Liver (tissue), 9 donors: ENCODE data around the gene ADARB1. TPM values are rescaled to one million over a fixed set of nuclear protein-coding genes. Genes with fewer than 3 reads are reported as not detected.

Experiments
- DNase-seq: peaks from one replicate; pipeline ENCODE4 v3.0.0-alpha.2; 2017; ENCODE audit warnings: low spot score
- H3K27ac ChIP-seq, 2 donors: one replicate each; pipeline ENCODE4 v1.7.0; 2013; ENCODE audit warnings: inconsistent platforms in 2 of 2, low read length in 2 of 2, control low read depth in 1 of 2, low read depth in 1 of 2, mild to moderate bottlenecking in 1 of 2
- H3K27me3 ChIP-seq, 4 donors: one replicate each; pipeline versions ENCODE4 v1.6.1 to v1.7.0; 2013; ENCODE audit warnings: low read length in 3 of 4, inconsistent platforms in 1 of 4, mild to moderate bottlenecking in 1 of 4, moderate library complexity in 1 of 4; ENCODE audit not compliant: control insufficient read depth in 4 of 4, insufficient read depth in 4 of 4
- H3K36me3 ChIP-seq, 4 donors: one replicate each; pipeline versions ENCODE4 v1.6.1 to v1.7.0; 2013; ENCODE audit warnings: low read length in 3 of 4, mild to moderate bottlenecking in 3 of 4, low read depth in 1 of 4, moderate library complexity in 1 of 4; ENCODE audit not compliant: control insufficient read depth in 4 of 4, insufficient read depth in 3 of 4
- H3K4me1 ChIP-seq, 4 donors: one replicate each; pipeline versions ENCODE4 v1.6.1 to v1.7.0; 2013; ENCODE audit warnings: low read length in 3 of 4, mild to moderate bottlenecking in 3 of 4, moderate library complexity in 1 of 4; ENCODE audit not compliant: control insufficient read depth in 4 of 4, insufficient read depth in 4 of 4
- H3K4me3 ChIP-seq, 3 donors: one replicate each; pipeline versions ENCODE4 v1.6.1 to v1.7.0; 2013; ENCODE audit warnings: low read length in 3 of 3, control low read depth in 1 of 3, low read depth in 1 of 3, mild to moderate bottlenecking in 1 of 3
- H3K9ac ChIP-seq, 2 donors: one replicate each; pipeline ENCODE4 v1.7.0; 2013; ENCODE audit warnings: low read length in 2 of 2, mild to moderate bottlenecking in 2 of 2, moderate library complexity in 2 of 2, control low read depth in 1 of 2, low read depth in 1 of 2
- H3K9me3 ChIP-seq, 4 donors: one replicate each; pipeline versions ENCODE4 v1.6.1 to v1.7.0; 2013; ENCODE audit warnings: low read length in 3 of 4; ENCODE audit not compliant: control insufficient read depth in 4 of 4
- CTCF ChIP-seq: fragments of 150-350 bp; IDR thresholded peaks from 2 replicates; pipeline ENCODE4 v1.5.1; 2017; ENCODE audit warnings: improper control_type of control experiment, low read depth, low read length; ENCODE audit not compliant: missing input control
- GABPA ChIP-seq, 2 donors: IDR thresholded peaks in 1 of 2; conservative IDR thresholded peaks in 1 of 2; 2 replicates each; pipeline ENCODE4 v1.6.1; 2016; ENCODE audit warnings: antibody characterized with exemption in 2 of 2, mild to moderate bottlenecking in 1 of 2, moderate library complexity in 1 of 2
- MAX ChIP-seq: IDR thresholded peaks from 2 replicates; pipeline ENCODE4 v1.6.1; 2016; ENCODE audit warnings: antibody characterized with exemption
- NR2F2 ChIP-seq: IDR thresholded peaks from 2 replicates; pipeline ENCODE4 v1.6.1; 2016; ENCODE audit warnings: antibody characterized with exemption
- RAD21 ChIP-seq, 2 donors: IDR thresholded peaks; 2 replicates each; pipeline ENCODE4 v1.6.1; 2016; ENCODE audit warnings: antibody characterized with exemption in 2 of 2, mild to moderate bottlenecking in 2 of 2
- REST ChIP-seq: IDR thresholded peaks from 2 replicates; pipeline ENCODE4 v1.6.1; 2016; ENCODE audit warnings: antibody characterized with exemption, mild to moderate bottlenecking
- ZBTB33 ChIP-seq: IDR thresholded peaks from 2 replicates; pipeline ENCODE4 v1.6.1; 2016; ENCODE audit warnings: antibody characterized with exemption
- WGBS: extraction: QIAGEN DNeasy Blood & Tissue Kit; methylation state at CpG from one replicate; pipeline ENCODE4 v1.1.7; 2013; 5-methylcytosine and 5-hydroxymethylcytosine counted together
- polyA plus RNA-seq, 2 donors: library from polyadenylated mRNA; stranded (reverse) in 1 of 2; unstranded in 1 of 2; fragments of 200-250 nt in 1 of 2; fragments of >200 nt in 1 of 2; fragmentation: Nextera tagmentation in 1 of 2; extraction: Ambion mirVana in 1 of 2; gene quantifications; one replicate each; pipeline versions ENCODE4 v1.2.1 to v1.2.3, GENCODE V29; 2013 to 2015
- total RNA-seq, 2 donors: library from RNA; depleted of rRNA; stranded (reverse); fragments of >200 nt; gene quantifications; one replicate each; pipeline ENCODE4 v1.2.3, GENCODE V29; 2014
- donor health status: healthy.
- donor health status: healthy.
- donor health status: healthy.
- donor health status: healthy.
- donor health status: healthy.

The ADARB1 gene
- total and polyA plus RNA-seq, 4 donors: 1.6 to 7.8 (median 2.9) TPM

GRCh38 chr21:45029298-45029947 is 45.0 kb upstream of the ADARB1 start:
- no peak for TF ChIP-seq CTCF
- no peak for TF ChIP-seq NR2F2
- WGBS: 89% methylated on average over 14 of the region's 14 CpGs
- Histone ChIP-seq H3K27me3 (no peaks in the 10 kb centered on the region), H3K9ac (no peak overlapping the region), H3K27ac (no peak overlapping the region), H3K9me3 (no peaks in the 10 kb centered on the region), H3K4me1 (peaks cover 2 to 13% (median 5%) of the 10 kb centered on the region in 4 donors), H3K36me3 (no peaks in the 10 kb centered on the region), H3K4me3 (no peak overlapping the region)
- no peak for DNase-seq

- H3K9ac ChIP-seq: no peak overlapping the region
- H3K4me3 ChIP-seq: no peak overlapping the region
- 73% methylated on average over 26 of the region's 26 CpGs for WGBS
Observed at GRCh38 chr21:45029948-45030681, 44.3 kb upstream of the ADARB1 start.

More at GRCh38 chr21:45029948-45030681, 44.3 kb upstream of the ADARB1 start:
- H3K9me3 ChIP-seq: no peaks in the 10 kb centered on the region
- no peaks in the 10 kb centered on the region for H3K27me3 ChIP-seq
- H3K36me3 ChIP-seq: no peaks in the 10 kb centered on the region
- H3K4me1 ChIP-seq: peaks cover 2 to 13% (median 5%) of the 10 kb centered on the region in 4 donors
- TF ChIP-seq MAX (no peak), RAD21 (IDR thresholded peaks at IDR 0.05) (no peak), GABPA (IDR thresholded peaks at IDR 0.05 in 1 of 2, conservative IDR thresholded peaks at IDR 0.05 in 1 of 2) (no peak), ZBTB33 (no peak), REST (no peak)
- no peak overlapping the region for H3K27ac ChIP-seq
- DNase-seq: no peak
